ENCODE results near the gene ADAM23.

GRCh38 chr2:206488623-206489022 is 45.3 kb downstream of the ADAM23 start:
- TF ChIP-seq, protein P1, sequence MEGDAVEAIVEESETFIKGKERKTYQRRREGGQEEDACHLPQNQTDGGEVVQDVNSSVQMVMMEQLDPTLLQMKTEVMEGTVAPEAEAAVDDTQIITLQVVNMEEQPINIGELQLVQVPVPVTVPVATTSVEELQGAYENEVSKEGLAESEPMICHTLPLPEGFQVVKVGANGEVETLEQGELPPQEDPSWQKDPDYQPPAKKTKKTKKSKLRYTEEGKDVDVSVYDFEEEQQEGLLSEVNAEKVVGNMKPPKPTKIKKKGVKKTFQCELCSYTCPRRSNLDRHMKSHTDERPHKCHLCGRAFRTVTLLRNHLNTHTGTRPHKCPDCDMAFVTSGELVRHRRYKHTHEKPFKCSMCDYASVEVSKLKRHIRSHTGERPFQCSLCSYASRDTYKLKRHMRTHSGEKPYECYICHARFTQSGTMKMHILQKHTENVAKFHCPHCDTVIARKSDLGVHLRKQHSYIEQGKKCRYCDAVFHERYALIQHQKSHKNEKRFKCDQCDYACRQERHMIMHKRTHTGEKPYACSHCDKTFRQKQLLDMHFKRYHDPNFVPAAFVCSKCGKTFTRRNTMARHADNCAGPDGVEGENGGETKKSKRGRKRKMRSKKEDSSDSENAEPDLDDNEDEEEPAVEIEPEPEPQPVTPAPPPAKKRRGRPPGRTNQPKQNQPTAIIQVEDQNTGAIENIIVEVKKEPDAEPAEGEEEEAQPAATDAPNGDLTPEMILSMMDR (IDR thresholded peaks at IDR 0.05; ENCODE audit: low read depth, low read length) = no peak
- TF ChIP-seq EZH2phosphoT487 (IDR thresholded peaks at IDR 0.05; ENCODE audit: low read depth) = no peak
